Hematopoietic multipotent progenitor cell treated with erythropoietin and hydrocortisone succinate and interleukin-3 and kit ligand, for 4 days (in vitro differentiated cells): ENCODE results near the gene KDM4B.

ENCODE experiments used
- DNase-seq: peaks from one replicate; pipeline ENCODE4 v3.0.0-alpha.2; 2015

KDM4B gene

GRCh38 chr19:5052945-5053485 is 84.1 kb downstream of the KDM4B start:
- no peak for DNase-seq

GRCh38 chr19:5053661-5054060 is 84.7 kb downstream of the KDM4B start:
- no peak for DNase-seq

- DNase-seq: no peak
Measured at GRCh38 chr19:5054551-5055456, 85.9 kb downstream of the KDM4B start.

- no peak for DNase-seq
Measured at GRCh38 chr19:5055457-5055776, 86.5 kb downstream of the KDM4B start.

GRCh38 chr19:5057860-5058259 is 88.9 kb downstream of the KDM4B start:
- no peak for DNase-seq

GRCh38 chr19:5058521-5059212 is 89.8 kb downstream of the KDM4B start:
- DNase-seq: no peak

GRCh38 chr19:5059213-5059574 is 90.3 kb downstream of the KDM4B start:
- no peak for DNase-seq

GRCh38 chr19:5059793-5060192 is 90.9 kb downstream of the KDM4B start:
- DNase-seq: no peak

GRCh38 chr19:5062195-5062594 is 93.3 kb downstream of the KDM4B start:
- no peak for DNase-seq

- no peak for DNase-seq
Measured at GRCh38 chr19:5062799-5063198, 93.9 kb downstream of the KDM4B start.

GRCh38 chr19:5063873-5064645 is 95.1 kb downstream of the KDM4B start:
- DNase-seq: no peak

GRCh38 chr19:5064896-5065295 is 96.0 kb downstream of the KDM4B start:
- no peak for DNase-seq

GRCh38 chr19:5065663-5066093 is 96.8 kb downstream of the KDM4B start:
- no peak for DNase-seq

- no peak for DNase-seq
Measured at GRCh38 chr19:5066768-5067167, 97.9 kb downstream of the KDM4B start.

GRCh38 chr19:5067678-5068077 is 98.8 kb downstream of the KDM4B start:
- no peak for DNase-seq

GRCh38 chr19:5068233-5069072 is 99.5 kb downstream of the KDM4B start:
- DNase-seq: no peak

GRCh38 chr19:5070331-5070730 is 101.4 kb downstream of the KDM4B start:
- no peak for DNase-seq

- no peak for DNase-seq
Measured at GRCh38 chr19:5070930-5071329, 102.0 kb downstream of the KDM4B start.

- no peak for DNase-seq
Measured at GRCh38 chr19:5071579-5071978, 102.7 kb downstream of the KDM4B start.

- no peak for DNase-seq
Measured at GRCh38 chr19:5072115-5072514, 103.2 kb downstream of the KDM4B start.

- DNase-seq: no peak
Measured at GRCh38 chr19:5073153-5073844, 104.4 kb downstream of the KDM4B start.

GRCh38 chr19:5074407-5074806 is 105.5 kb downstream of the KDM4B start:
- peak; percentile 77 for DNase-seq
